ENCODE measurements around the gene CACNB2. TPM values are rescaled to one million over a fixed set of nuclear protein-coding genes. Genes with fewer than 3 reads are reported as not detected.

The CACNB2 gene
- total RNA-seq, 6 experiments from 2014 or later, result not detected

- H3K4me1 Mint-ChIP-seq (ENCODE audit: low read depth), result no peaks in the 10 kb centered on the region
- TF ChIP-seq CTCF (IDR thresholded peaks at IDR 0.05), result no peak
- no peak overlapping the region for H3K4me3 Mint-ChIP-seq
- H3K27ac Mint-ChIP-seq, result no peak overlapping the region
- DNase-seq, result no peak
- no peaks in the 10 kb centered on the region for H3K27me3 Mint-ChIP-seq (ENCODE audit: insufficient read depth)
- no peaks in the 10 kb centered on the region for H3K9me3 Mint-ChIP-seq
- no peaks in the 10 kb centered on the region for H3K36me3 Mint-ChIP-seq (ENCODE audit: low read depth)
These were observed 392.8 kb downstream of the CACNB2 start for GRCh38 chr10:18532881-18533535.

GRCh38 chr10:18533896-18534295, 393.7 kb downstream of the CACNB2 start:
- no peak overlapping the region for H3K27ac Mint-ChIP-seq
- H3K4me3 Mint-ChIP-seq, result no peak overlapping the region
- H3K9me3 Mint-ChIP-seq, result no peaks in the 10 kb centered on the region
- H3K27me3 Mint-ChIP-seq (ENCODE audit: insufficient read depth), result no peaks in the 10 kb centered on the region
- H3K36me3 Mint-ChIP-seq (ENCODE audit: low read depth), result no peaks in the 10 kb centered on the region
- no peak for DNase-seq
- no peaks in the 10 kb centered on the region for H3K4me1 Mint-ChIP-seq (ENCODE audit: low read depth)
- TF ChIP-seq CTCF (IDR thresholded peaks at IDR 0.05), result no peak

GRCh38 chr10:18539335-18539734, 399.1 kb downstream of the CACNB2 start:
- peaks cover 7% of the 10 kb centered on the region for H3K4me1 Mint-ChIP-seq (ENCODE audit: low read depth)
- H3K9me3 Mint-ChIP-seq, result no peaks in the 10 kb centered on the region
- H3K36me3 Mint-ChIP-seq (ENCODE audit: low read depth), result 0 out of 2 replicates have a peak, but pooled peaks cover 4% of the 10 kb centered on the region
- no peak overlapping the region for H3K27ac Mint-ChIP-seq
- no peaks in the 10 kb centered on the region; the same call in 1 of the 2 replicates for H3K27me3 Mint-ChIP-seq (ENCODE audit: insufficient read depth)
- no peak overlapping the region for H3K4me3 Mint-ChIP-seq
- no peak for DNase-seq
- no peak for TF ChIP-seq CTCF (IDR thresholded peaks at IDR 0.05)

GRCh38 chr10:18540195-18540594, 400.0 kb downstream of the CACNB2 start:
- TF ChIP-seq CTCF (IDR thresholded peaks at IDR 0.05), result no peak
- H3K4me1 Mint-ChIP-seq (ENCODE audit: low read depth), result peaks cover 7% of the 10 kb centered on the region
- no peak overlapping the region for H3K4me3 Mint-ChIP-seq

GRCh38 chr10:18542832-18543231, 402.6 kb downstream of the CACNB2 start:
- no peak for TF ChIP-seq CTCF (IDR thresholded peaks at IDR 0.05)
- H3K9me3 Mint-ChIP-seq, result no peaks in the 10 kb centered on the region
- H3K27me3 Mint-ChIP-seq (ENCODE audit: insufficient read depth), result no peaks in the 10 kb centered on the region; the same call in 1 of the 2 replicates
- H3K36me3 Mint-ChIP-seq (ENCODE audit: low read depth), result 0 out of 2 replicates have a peak, but pooled peaks cover 7% of the 10 kb centered on the region
- no peak overlapping the region for H3K4me3 Mint-ChIP-seq
- DNase-seq, result peak; percentile 14
- H3K27ac Mint-ChIP-seq, result no peak overlapping the region
- peaks cover 7% of the 10 kb centered on the region for H3K4me1 Mint-ChIP-seq (ENCODE audit: low read depth)

More at GRCh38 chr10:18540195-18540594, 400.0 kb downstream of the CACNB2 start:
- 0 out of 2 replicates have a peak, but pooled peaks cover 4% of the 10 kb centered on the region for H3K36me3 Mint-ChIP-seq (ENCODE audit: low read depth)
- DNase-seq, result no peak
- H3K27ac Mint-ChIP-seq, result no peak overlapping the region
- no peaks in the 10 kb centered on the region; the same call in 1 of the 2 replicates for H3K27me3 Mint-ChIP-seq (ENCODE audit: insufficient read depth)
- H3K9me3 Mint-ChIP-seq, result no peaks in the 10 kb centered on the region

Measured in HFFc6 (cell line).